GM23338 (cell line): ENCODE measurements around the gene MPZL1. TPM values are rescaled to one million over a fixed set of nuclear protein-coding genes. Genes with fewer than 3 reads are reported as not detected.

Experiments used
- ATAC-seq: fragments of 200-7000 bp; cut with Tn5 transposase; 3 replicates; pipeline ENCODE4 v1.9.1; 2020
- DNase-seq: peaks from one replicate; pipeline ENCODE4 v3.0.0-alpha.2; 2015; ENCODE audit warnings: low spot score
- H2AFZ ChIP-seq: fragments of 200-600 bp; sonication (generic); 2 replicates; pipeline ENCODE4 v1.8.0; 2016; ENCODE audit warnings: antibody characterized with exemption, mild to moderate bottlenecking, moderate library complexity
- H3F3A ChIP-seq: fragments of 200-600 bp; sonication (generic); replicated peaks from 2 replicates; pipeline ENCODE4 v1.8.0; 2017; ENCODE audit warnings: antibody characterized with exemption, mixed run types, low read depth
- H3K27ac ChIP-seq: fragments of 200-600 bp; sonication (generic); 2 replicates; pipeline ENCODE4 v1.6.1; 2016; ENCODE audit warnings: low read depth
- H3K27me3 ChIP-seq: fragments of 200-600 bp; sonication (generic); 2 replicates; pipeline ENCODE4 v1.8.0; 2016; ENCODE audit warnings: mild to moderate bottlenecking, mixed run types, moderate library complexity; ENCODE audit not compliant: insufficient read depth
- H3K36me3 ChIP-seq: fragments of 200-600 bp; sonication (generic); 2 replicates; pipeline ENCODE4 v1.8.0; 2016; ENCODE audit warnings: mild to moderate bottlenecking; ENCODE audit not compliant: insufficient read depth
- H3K4me1 ChIP-seq: fragments of 200-600 bp; sonication (generic); 2 replicates; pipeline ENCODE4 v1.8.0; 2016; ENCODE audit warnings: mild to moderate bottlenecking, moderate library complexity; ENCODE audit not compliant: insufficient read depth
- H3K4me2 ChIP-seq: fragments of 200-600 bp; sonication (generic); 2 replicates; pipeline ENCODE4 v1.7.1; 2017; ENCODE audit warnings: mixed run types
- H3K4me3 ChIP-seq: fragments of 200-600 bp; sonication (generic); 2 replicates; pipeline ENCODE4 v1.6.1; 2016; ENCODE audit warnings: mixed run types
- H3K79me2 ChIP-seq: fragments of 200-600 bp; sonication (generic); replicated peaks from 2 replicates; pipeline ENCODE4 v1.8.0; 2017; ENCODE audit warnings: mild to moderate bottlenecking; ENCODE audit not compliant: insufficient read depth
- H3K9me2 ChIP-seq: fragments of 200-600 bp; sonication (generic); 2 replicates; pipeline ENCODE4 v1.8.0; 2017; ENCODE audit not compliant: insufficient read depth
- H4K20me1 ChIP-seq: fragments of 200-600 bp; sonication (generic); replicated peaks from 2 replicates; pipeline ENCODE4 v1.8.0; 2017; ENCODE audit warnings: mild to moderate bottlenecking; ENCODE audit not compliant: insufficient read depth
- H3K27ac Mint-ChIP-seq: 2 replicates; pipeline ENCODE4 v1.8.0; 2020; ENCODE audit warnings: inconsistent platforms, mild to moderate bottlenecking, moderate library complexity, mixed read lengths
- H3K27me3 Mint-ChIP-seq: 3 replicates; pipeline ENCODE4 v1.8.0; 2022; ENCODE audit warnings: low read depth, mild to moderate bottlenecking, moderate library complexity, mixed read lengths, inconsistent platforms; ENCODE audit not compliant: insufficient read depth, poor library complexity
- H3K36me3 Mint-ChIP-seq: 3 replicates; pipeline ENCODE4 v1.8.0; 2021; ENCODE audit warnings: low read depth, mild to moderate bottlenecking, inconsistent platforms, moderate library complexity, mixed read lengths
- H3K4me1 Mint-ChIP-seq: 3 replicates; pipeline ENCODE4 v1.8.0; 2020; ENCODE audit warnings: mild to moderate bottlenecking, inconsistent platforms, mixed read lengths
- H3K4me3 Mint-ChIP-seq: 3 replicates; pipeline ENCODE4 v1.8.0; 2021; ENCODE audit warnings: moderate library complexity, mild to moderate bottlenecking, inconsistent platforms, mixed read lengths
- H3K9me3 Mint-ChIP-seq: 3 replicates; pipeline ENCODE4 v1.8.0; 2020; ENCODE audit warnings: moderate library complexity, mild to moderate bottlenecking, inconsistent platforms, mixed read lengths
- CTCF ChIP-seq, 2 experiments: fragments of 200-600 bp in 1 of 2; sonication (generic) in 1 of 2; conservative IDR thresholded peaks; 2 replicates each; pipeline versions ENCODE4 v1.5.1 to v1.6.1; 2016 to 2017; ENCODE audit warnings: antibody characterized with exemption in 2 of 2, low read depth in 2 of 2, mild to moderate bottlenecking in 2 of 2, moderate library complexity in 1 of 2
- EZH2 ChIP-seq: fragments of 200-600 bp; sonication (generic); IDR thresholded peaks from one replicate; pipeline ENCODE4 v1.8.0; 2017; ENCODE audit warnings: antibody characterized with exemption, mild to moderate bottlenecking, low read depth; ENCODE audit not compliant: unreplicated experiment
- EZH2phosphoT487 ChIP-seq: fragments of 200-600 bp; sonication (generic); IDR thresholded peaks from one replicate; pipeline ENCODE4 v1.8.1; 2018; ENCODE audit warnings: antibody characterized with exemption; ENCODE audit not compliant: unreplicated experiment
- JUNB ChIP-seq: IDR thresholded peaks from one replicate; pipeline ENCODE4 v1.6.1; 2016; ENCODE audit warnings: antibody characterized with exemption; ENCODE audit not compliant: unreplicated experiment
- NANOG ChIP-seq: IDR thresholded peaks from 2 replicates; pipeline ENCODE4 v1.6.1; 2016; ENCODE audit warnings: antibody characterized with exemption, borderline replicate concordance
- POLR2AphosphoS5 ChIP-seq: IDR thresholded peaks from 2 replicates; pipeline ENCODE4 v1.6.1; 2016; ENCODE audit warnings: antibody characterized with exemption, low read depth
- STAT1 ChIP-seq: IDR thresholded peaks from one replicate; pipeline ENCODE4 v1.6.1; 2016; ENCODE audit warnings: antibody characterized with exemption; ENCODE audit not compliant: unreplicated experiment
- ZNF114 ChIP-seq: fragments of 250-450 bp; sonication (Bioruptor Pico); IDR thresholded peaks from 2 replicates; pipeline ENCODE4 v1.5.0; 2020; ENCODE audit warnings: mild to moderate bottlenecking, moderate library complexity
- ZNF331 ChIP-seq: fragments of 250-450 bp; sonication (Bioruptor Pico); IDR thresholded peaks from 2 replicates; pipeline ENCODE4 v1.5.0; 2020; ENCODE audit warnings: low read depth, mild to moderate bottlenecking, moderate library complexity
- ZNF462 ChIP-seq: fragments of 250-450 bp; sonication (Bioruptor Pico); IDR thresholded peaks from 2 replicates; pipeline ENCODE4 v1.5.0; 2020; ENCODE audit warnings: mild to moderate bottlenecking, moderate library complexity
- polyA plus RNA-seq: library from polyadenylated mRNA; unstranded; fragments of >200 nt; fragmentation: Nextera tagmentation; extraction: Ambion mirVana; gene quantifications from 2 replicates; pipeline ENCODE4 v1.2.1, GENCODE V29; 2016
- total RNA-seq: library from RNA; depleted of rRNA; stranded (reverse); fragments of >200 nt; shearing (Covaris generic); gene quantifications from 2 replicates; pipeline ENCODE4 v1.2.3, GENCODE V29; 2014

The MPZL1 gene
- total and polyA plus RNA-seq, 2 experiments from 2014 or later = 35.1 to 85.1 TPM

GRCh38 chr1:167706363-167706762, 15.4 kb upstream of the MPZL1 start:
- Mint-ChIP-seq H3K36me3 (no peaks in the 10 kb centered on the region), H3K4me1 (peaks cover 55% of the 10 kb centered on the region), H3K27me3 (peaks cover 7% of the 10 kb centered on the region), H3K27ac (no peak overlapping the region), H3K4me3 (no peak overlapping the region), H3K9me3 (no peaks in the 10 kb centered on the region)
- Histone ChIP-seq H4K20me1 (no peaks in the 10 kb centered on the region), H2AFZ (no peak overlapping the region), H3K36me3 (no peaks in the 10 kb centered on the region), H3K79me2 (no peaks in the 10 kb centered on the region), H3K4me3 (no peak overlapping the region), H3F3A (no peaks in the 10 kb centered on the region), H3K4me2 (peak overlapping the region; percentile 14; the same call in 1 of the 2 replicates), H3K4me1 (peaks cover 50% of the 10 kb centered on the region), H3K27me3 (peaks cover 3% of the 10 kb centered on the region; the same call in 1 of the 2 replicates), H3K27ac (no peak overlapping the region), H3K9me2 (no peaks in the 10 kb centered on the region)
- no peak for TF ChIP-seq ZNF114
- no peak for TF ChIP-seq EZH2
- TF ChIP-seq CTCF (conservative IDR thresholded peaks at IDR 0.05; ENCODE audit: low read depth in 2 of 2) = no peak
- TF ChIP-seq ZNF331 = no peak
- no peak for TF ChIP-seq POLR2AphosphoS5
- no peak for TF ChIP-seq EZH2phosphoT487
- no peak for DNase-seq
- ATAC-seq = no peak

GRCh38 chr1:167706931-167707877, 14.6 kb upstream of the MPZL1 start:
- Histone ChIP-seq H2AFZ (no peak overlapping the region), H3K9me2 (no peaks in the 10 kb centered on the region), H4K20me1 (no peaks in the 10 kb centered on the region), H3K36me3 (no peaks in the 10 kb centered on the region), H3K27me3 (peaks cover 11% of the 10 kb centered on the region), H3K79me2 (no peaks in the 10 kb centered on the region), H3K4me3 (no peak overlapping the region), H3K27ac (no peak overlapping the region), H3F3A (no peaks in the 10 kb centered on the region), H3K4me2 (no peak overlapping the region), H3K4me1 (peaks cover 50% of the 10 kb centered on the region)
- no peak overlapping the region; the same call in 2 of the 3 replicates for H3K4me3 Mint-ChIP-seq
- no peak overlapping the region for H3K27ac Mint-ChIP-seq
- ATAC-seq = peak; percentile 40
- H3K36me3 Mint-ChIP-seq = no peaks in the 10 kb centered on the region
- peaks cover 7% of the 10 kb centered on the region for H3K27me3 Mint-ChIP-seq
- peaks cover 55% of the 10 kb centered on the region for H3K4me1 Mint-ChIP-seq
- DNase-seq = no peak
- H3K9me3 Mint-ChIP-seq = no peaks in the 10 kb centered on the region
- TF ChIP-seq EZH2 = no peak
- TF ChIP-seq NANOG = no peak
- no peak for TF ChIP-seq EZH2phosphoT487
- TF ChIP-seq STAT1 = no peak
- TF ChIP-seq CTCF (conservative IDR thresholded peaks at IDR 0.05; ENCODE audit: low read depth in 2 of 2) = no peak
- no peak for TF ChIP-seq ZNF114
- TF ChIP-seq ZNF462 = no peak
- TF ChIP-seq JUNB = no peak
